Endothelial cell (in vitro differentiated cells): ENCODE results near the gene NDUFAB1. TPM values are rescaled to one million over a fixed set of nuclear protein-coding genes. Genes with fewer than 3 reads are reported as not detected.

Source experiments
- DNase-seq: peaks from one replicate; pipeline ENCODE4 v3.0.0; 2021; ENCODE audit warnings: low spot score
- H3K27ac Mint-ChIP-seq: one replicate; pipeline ENCODE4 v1.8.0; 2021; ENCODE audit warnings: mixed read lengths, inconsistent platforms; ENCODE audit not compliant: unreplicated experiment
- H3K27me3 Mint-ChIP-seq: one replicate; pipeline ENCODE4 v1.8.0; 2021; ENCODE audit warnings: mild to moderate bottlenecking, moderate library complexity, mixed read lengths, inconsistent platforms; ENCODE audit not compliant: unreplicated experiment
- H3K36me3 Mint-ChIP-seq: one replicate; pipeline ENCODE4 v1.8.0; 2021; ENCODE audit warnings: mild to moderate bottlenecking, low read depth, mixed read lengths, inconsistent platforms; ENCODE audit not compliant: unreplicated experiment
- H3K4me1 Mint-ChIP-seq: one replicate; pipeline ENCODE4 v1.8.0; 2021; ENCODE audit warnings: mild to moderate bottlenecking, mixed read lengths, inconsistent platforms; ENCODE audit not compliant: unreplicated experiment
- H3K4me3 Mint-ChIP-seq: one replicate; pipeline ENCODE4 v1.8.0; 2021; ENCODE audit warnings: mild to moderate bottlenecking, mixed read lengths, inconsistent platforms; ENCODE audit not compliant: unreplicated experiment
- H3K9me3 Mint-ChIP-seq: one replicate; pipeline ENCODE4 v1.8.0; 2021; ENCODE audit warnings: mixed read lengths, inconsistent platforms; ENCODE audit not compliant: unreplicated experiment
- CTCF ChIP-seq: fragments of 200-600 bp; sonication (generic); IDR thresholded peaks from one replicate; pipeline ENCODE4 v1.5.0; 2021; ENCODE audit warnings: antibody characterized with exemption; ENCODE audit not compliant: unreplicated experiment
- total RNA-seq: library from RNA; stranded (reverse); fragmentation: NEBNext Ultra II Directional; extraction: Animal tissue kit (Norgen Biotek cat#: 25700); gene quantifications from one replicate; pipeline ENCODE4 v1.2.1, GENCODE V29; 2021; ENCODE audit not compliant: unreplicated experiment

Gene NDUFAB1
- total RNA-seq, 1 donor from 2014 or later = 91.7 TPM

- Mint-ChIP-seq H3K9me3 (no peaks in the 10 kb centered on the region), H3K4me3 (peak overlapping the region; percentile 92), H3K27me3 (peaks cover 4% of the 10 kb centered on the region), H3K27ac (no peak overlapping the region), H3K4me1 (no peaks in the 10 kb centered on the region), H3K36me3 (peaks cover 4% of the 10 kb centered on the region)
- peak; percentile 31 for DNase-seq
- no peak for TF ChIP-seq CTCF
These were observed 1.1 kb upstream of the NDUFAB1 start for GRCh38 chr16:23597003-23597756.

GRCh38 chr16:23595246-23595950 lies 718 bp downstream of the NDUFAB1 start:
- Mint-ChIP-seq H3K4me1 (no peaks in the 10 kb centered on the region), H3K27ac (peak overlapping the region; percentile 24), H3K27me3 (peaks cover 10% of the 10 kb centered on the region), H3K9me3 (no peaks in the 10 kb centered on the region), H3K4me3 (peak overlapping the region; percentile 89), H3K36me3 (peaks cover 14% of the 10 kb centered on the region)
- peak; percentile 6 for DNase-seq
- no peak for TF ChIP-seq CTCF

- Mint-ChIP-seq H3K27me3 (peaks cover 10% of the 10 kb centered on the region), H3K4me3 (no peak overlapping the region), H3K27ac (no peak overlapping the region), H3K4me1 (no peaks in the 10 kb centered on the region), H3K9me3 (no peaks in the 10 kb centered on the region), H3K36me3 (peaks cover 18% of the 10 kb centered on the region)
- DNase-seq = no peak
- TF ChIP-seq CTCF = no peak
These were observed 1.9 kb downstream of the NDUFAB1 start for GRCh38 chr16:23594186-23594585.

GRCh38 chr16:23590181-23590580 lies 5.9 kb downstream of the NDUFAB1 start:
- H3K36me3 Mint-ChIP-seq = peaks cover 25% of the 10 kb centered on the region

More at GRCh38 chr16:23590181-23590580, 5.9 kb downstream of the NDUFAB1 start:
- Mint-ChIP-seq H3K4me3 (no peak overlapping the region), H3K27ac (peak overlapping the region; percentile 30), H3K27me3 (peaks cover 6% of the 10 kb centered on the region), H3K9me3 (no peaks in the 10 kb centered on the region), H3K4me1 (no peaks in the 10 kb centered on the region)
- no peak for TF ChIP-seq CTCF
- no peak for DNase-seq
